DMS79 treated with DMSO at 0.1 percent for 48 hours (cell line): ENCODE data around the gene NBAS.

ENCODE experiments used
- DNase-seq: peaks from one replicate; lab custom pipeline; 2025; lab: John Stamatoyannopoulos, UW

Gene NBAS

DNA sequence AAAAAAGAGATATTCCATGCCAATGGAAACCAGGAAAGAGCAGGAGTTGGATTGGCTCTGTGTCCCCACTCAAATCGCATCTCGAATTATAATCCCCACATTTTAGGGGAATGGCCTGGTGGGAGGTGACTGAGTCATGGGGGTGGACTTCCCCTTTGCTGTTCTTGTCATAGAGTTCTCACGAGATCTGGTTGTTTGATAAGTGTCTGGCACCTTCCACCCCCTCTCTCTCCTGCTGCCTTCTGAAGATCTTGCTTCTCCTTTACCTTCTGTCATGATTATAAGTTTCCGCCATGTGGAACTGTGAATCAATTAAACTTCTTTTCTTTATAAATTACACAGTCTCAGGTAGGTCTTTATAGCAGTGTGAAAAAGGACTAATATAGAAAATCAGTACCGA lies 355.6 kb downstream of the NBAS start:
- no peak for DNase-seq

DNA sequence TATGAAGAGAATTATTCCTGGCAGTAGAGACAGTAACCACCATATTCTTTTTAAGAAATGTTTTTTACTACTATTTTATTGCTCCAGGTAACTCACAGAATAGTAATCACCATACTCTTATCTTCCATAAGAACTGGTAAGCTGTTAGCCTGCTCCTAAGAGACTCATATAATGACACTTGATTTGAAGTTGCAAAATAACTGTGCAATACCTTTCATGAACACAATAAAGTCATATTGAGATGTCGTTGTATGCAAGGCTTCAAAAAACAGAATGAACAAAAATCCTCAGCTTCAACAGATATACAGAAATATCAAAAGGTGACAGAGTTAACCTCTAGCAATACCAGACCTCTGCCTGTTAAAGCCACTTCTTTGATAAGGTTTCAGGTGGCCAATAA lies 360.1 kb downstream of the NBAS start:
- DNase-seq: no peak

DNA sequence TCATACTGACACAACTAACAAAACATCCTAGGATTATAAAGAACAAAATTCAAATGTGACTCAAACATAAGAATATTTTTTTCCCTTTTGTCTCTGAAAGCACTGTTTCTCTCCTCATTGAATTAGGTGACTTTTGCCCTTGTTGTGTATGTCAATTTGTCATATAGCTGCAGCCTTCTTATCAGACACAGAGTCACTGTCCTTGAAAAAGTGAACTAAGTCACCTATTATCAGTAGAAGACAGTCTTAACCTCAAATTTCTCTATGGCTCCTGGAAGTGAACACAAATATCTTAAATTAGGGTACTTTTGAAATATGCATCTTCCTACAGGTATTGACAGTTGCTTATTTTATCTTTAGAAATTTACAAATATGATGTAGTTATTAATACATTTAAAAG lies 360.6 kb downstream of the NBAS start:
- DNase-seq: no peak

DNA sequence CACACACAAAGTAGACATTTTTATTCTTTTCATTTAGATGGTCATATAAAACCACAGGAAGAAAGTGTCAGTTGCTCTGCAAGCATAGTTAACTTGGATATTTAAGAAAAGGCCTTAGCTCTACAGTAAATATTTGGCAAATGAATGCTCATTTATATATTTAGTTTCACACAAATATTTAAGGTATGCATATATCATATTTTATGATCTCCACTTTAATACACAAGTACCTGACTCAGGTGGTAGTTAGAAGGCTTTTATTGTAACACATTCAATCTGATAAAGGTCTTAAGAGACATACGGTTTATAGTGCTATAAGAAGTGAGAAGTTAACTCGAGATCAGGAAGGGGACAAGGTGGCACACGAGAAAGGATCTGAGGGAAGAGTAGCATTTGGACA lies 363.1 kb downstream of the NBAS start:
- DNase-seq: no peak

DNA sequence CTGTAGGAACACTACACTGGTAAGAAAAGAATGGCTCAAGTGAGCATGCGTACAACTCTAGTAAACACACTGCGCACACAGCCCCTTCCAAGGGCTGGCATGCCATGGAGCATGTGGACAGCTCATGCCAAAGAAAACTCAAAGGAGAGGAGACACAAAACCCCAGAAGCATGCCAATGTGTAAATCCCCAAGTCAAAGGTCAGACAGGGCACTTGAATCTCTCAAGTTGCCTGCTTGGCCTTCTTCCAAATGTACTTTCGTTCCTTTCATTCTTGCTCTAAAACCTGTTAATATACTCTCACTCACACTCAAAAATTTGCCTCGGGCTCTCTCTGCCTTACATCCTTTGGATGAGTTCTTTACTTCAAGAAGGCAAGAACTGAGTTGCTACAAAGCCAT lies 365.3 kb downstream of the NBAS start:
- DNase-seq: peak; percentile 38

DNA sequence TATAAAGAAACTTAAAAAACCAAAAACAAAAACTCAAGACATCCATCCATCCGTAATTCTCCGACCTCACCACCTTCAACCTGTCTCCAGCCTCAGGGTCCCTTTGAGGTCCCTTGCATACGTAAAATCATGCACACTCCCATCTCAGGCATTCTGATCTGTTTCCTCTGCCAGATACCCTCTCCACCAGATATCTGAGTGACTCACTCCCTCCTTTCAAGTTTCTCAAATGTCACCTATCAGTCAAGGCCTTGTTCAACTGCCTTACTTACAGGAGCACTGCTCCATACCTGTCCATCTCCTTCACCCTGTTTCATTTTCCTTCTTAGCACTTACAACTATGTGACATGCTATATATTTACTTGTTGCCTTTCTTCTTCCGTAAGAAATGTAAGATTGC lies 369.3 kb downstream of the NBAS start:
- no peak for DNase-seq

DNA sequence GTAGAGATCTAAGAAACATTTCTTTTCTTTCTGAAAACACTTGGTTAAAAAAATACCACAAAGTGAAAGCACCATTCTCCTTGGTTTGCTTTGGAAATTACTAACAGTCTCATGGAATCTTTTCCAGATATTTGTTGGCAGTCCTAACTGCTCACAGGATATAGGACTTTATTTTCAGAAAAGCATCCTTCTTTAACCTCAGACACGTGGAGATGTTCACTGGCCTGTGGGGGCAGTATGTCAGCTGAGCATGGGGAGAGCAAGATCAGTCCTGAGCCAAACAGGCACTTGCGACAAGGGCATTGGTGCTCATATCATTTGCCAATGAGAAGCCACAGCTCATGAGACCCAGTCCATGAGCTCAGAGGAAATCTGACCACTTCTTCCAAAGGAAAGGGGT lies 371.9 kb downstream of the NBAS start:
- DNase-seq: no peak

DNA sequence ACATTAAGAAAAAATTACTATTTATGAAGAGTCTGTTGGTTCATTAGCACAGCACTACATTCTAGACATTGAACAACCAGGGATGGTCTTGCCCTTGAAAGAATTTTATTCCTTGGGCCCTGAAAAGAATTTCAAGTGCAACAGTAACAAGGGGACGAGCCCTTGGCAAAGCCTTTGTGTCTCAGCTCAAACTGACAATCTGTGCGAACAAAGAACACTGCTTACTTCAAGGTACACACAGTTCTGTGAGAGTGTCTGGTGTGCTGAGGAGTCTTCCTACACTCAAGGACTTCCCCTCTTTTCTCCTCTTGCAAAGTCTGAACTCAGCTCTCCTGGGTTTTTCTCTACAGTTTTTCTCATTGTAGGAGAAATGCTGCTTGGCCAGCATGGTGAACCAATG lies 373.4 kb downstream of the NBAS start:
- DNase-seq: no peak

DNA sequence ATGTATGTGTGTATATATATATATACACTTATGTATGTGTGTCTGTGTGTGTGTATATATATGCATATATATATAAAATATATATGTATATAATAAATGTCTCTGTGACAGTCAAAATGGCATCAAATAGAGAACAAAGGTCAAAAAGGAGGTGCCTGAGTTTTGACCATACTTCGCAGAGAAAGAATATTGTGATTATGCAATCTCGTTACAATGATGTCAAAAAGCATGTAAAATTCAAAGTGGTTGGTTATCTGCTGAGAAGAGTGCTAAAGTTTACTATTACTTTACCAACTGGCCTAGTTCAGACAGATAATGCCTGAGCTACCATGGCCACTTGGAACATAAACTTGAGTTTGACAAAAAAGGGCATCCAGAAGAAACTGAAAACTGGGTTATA lies 375.0 kb downstream of the NBAS start:
- no peak for DNase-seq

DNA sequence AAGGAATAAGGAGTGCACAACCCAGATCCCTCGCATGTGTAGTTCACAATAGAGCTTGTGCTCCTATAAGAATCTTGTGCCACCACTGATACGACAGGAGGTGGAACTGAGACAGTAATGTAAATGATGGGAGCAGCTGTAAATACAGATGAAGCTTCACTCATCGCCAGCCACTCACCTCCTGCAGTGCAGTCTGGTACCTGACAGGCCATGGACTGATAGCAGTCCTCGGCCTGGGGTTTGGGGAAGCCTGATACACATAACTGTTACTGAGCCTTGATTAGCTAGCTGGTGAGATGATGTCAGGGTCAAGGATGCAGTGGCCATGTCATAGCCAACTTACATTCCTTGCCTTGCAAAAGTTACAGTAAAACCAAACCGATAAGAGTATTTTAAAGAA lies 376.6 kb downstream of the NBAS start:
- DNase-seq: no peak

DNA sequence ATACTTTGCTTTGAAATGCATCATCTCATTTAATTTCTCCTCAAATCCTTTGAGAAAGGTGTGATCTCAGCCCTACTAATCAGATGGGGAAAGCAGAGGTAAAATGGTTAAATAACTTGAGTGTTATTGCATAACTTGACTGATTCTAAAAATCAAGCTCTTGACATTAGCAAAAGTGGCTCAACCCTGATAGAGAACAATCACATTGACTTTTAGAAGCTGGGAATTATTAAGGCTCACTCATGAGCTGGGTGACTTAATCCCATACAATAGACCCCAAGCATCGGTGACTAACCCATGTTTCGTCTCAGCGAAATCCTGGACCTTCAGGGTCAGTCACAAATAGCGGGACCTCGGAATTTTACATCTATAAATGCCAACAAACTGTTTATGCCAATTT lies 378.9 kb downstream of the NBAS start:
- no peak for DNase-seq

DNA sequence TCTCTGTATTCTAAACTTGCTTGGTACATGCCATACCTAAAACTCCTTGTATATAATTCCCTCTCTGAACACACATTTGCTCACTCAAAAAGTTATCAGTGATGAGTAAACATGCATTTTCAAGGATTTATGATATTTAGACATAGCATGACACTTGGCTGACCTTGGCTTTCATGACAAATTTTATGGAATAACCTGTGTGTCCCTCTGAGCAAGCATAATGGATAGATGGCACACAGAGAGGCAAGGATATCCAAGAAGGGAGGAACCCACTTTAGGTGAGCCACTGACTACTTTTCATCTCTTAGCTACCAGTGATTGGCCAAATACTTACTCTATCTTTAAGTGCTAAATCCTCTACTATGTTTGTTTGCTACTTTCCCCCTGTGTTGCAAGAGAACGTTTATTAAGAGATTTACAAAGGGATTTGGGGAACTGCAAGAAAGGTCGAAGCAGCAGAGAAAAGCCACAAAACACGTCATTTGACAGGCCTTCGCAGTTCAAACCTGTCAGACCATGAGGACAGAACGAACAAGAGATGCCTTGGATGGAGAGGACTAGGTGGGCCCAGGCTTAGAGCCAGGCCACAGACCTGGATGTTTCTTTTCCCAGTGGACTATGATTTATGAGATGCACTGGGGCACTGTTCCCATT lies 379.9 kb downstream of the NBAS start:
- no peak for DNase-seq

DNA sequence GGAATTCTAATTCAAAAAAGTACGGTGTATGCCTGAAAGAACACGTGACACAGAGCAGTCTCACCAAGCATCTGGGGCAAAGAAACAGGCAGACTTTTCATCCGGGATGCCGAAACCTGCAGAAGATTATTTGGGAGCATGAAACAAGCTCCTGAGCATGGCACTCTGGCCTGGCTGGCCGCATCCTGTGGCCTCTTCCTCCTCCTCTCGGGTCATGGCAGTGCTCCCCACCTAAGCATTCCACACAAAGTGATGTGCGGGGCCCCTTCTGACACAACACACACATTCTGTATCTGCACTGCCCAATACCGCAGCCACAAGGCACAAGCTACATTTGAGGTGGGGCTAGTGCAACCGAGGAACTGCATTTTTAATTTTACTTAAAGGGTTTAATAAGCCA lies 380.8 kb downstream of the NBAS start:
- DNase-seq: no peak

DNA sequence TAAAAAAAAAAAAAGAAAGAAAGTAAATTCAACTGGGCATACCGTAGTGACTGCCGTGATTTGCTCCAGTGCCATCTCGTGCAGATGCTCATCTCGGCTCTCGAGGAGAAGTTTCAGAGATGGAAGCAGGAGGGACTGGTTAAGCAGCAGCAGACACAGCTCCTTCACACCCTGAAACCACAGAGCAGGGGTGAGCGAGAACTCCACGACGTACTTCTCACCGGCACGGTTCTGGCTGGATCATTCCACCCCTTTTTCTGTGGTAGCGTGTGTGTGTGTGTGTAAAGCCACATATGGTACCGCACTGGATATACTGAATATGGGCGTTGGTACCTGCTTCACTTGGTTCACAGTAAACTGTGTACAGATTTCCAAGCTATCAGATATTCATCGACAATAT lies 382.2 kb downstream of the NBAS start:
- no peak for DNase-seq

DNA sequence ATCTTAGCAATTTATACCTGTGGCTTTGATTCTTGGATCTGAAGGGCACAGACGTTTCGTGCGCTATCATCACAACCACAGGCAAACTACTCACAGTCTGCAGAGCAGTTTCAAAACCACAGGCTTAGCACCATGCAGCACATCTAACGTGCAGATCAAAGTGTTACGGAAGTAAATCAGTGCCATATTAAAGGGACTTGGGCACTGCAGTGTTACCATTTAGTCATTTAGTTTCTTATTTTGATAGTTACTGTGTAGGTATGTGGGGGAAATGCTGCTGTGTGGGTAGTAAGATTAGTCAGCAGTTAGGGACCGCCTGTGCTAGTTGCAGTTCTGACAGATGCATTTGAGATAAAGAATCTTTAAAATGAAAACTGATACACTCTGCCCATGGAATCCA lies 384.0 kb downstream of the NBAS start:
- no peak for DNase-seq

DNA sequence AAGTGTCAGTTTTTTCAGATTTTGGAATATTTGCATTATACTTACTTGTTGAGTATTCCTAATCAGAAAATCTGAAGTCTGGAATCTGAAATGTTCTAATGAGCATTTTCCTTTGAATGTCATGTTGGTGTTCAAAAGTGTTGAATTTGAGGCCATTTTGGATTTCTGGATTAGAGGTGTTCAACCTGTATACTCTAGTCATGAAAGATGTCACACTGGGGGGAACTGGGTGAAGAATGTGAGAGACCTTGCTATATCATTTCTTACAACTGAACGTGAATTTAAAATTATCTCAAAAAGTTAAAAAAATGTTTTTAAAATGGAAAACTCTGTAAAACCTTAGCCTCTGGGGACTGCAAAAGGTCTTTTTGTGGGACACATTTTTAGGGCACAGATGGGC lies 384.5 kb downstream of the NBAS start:
- DNase-seq: no peak

DNA sequence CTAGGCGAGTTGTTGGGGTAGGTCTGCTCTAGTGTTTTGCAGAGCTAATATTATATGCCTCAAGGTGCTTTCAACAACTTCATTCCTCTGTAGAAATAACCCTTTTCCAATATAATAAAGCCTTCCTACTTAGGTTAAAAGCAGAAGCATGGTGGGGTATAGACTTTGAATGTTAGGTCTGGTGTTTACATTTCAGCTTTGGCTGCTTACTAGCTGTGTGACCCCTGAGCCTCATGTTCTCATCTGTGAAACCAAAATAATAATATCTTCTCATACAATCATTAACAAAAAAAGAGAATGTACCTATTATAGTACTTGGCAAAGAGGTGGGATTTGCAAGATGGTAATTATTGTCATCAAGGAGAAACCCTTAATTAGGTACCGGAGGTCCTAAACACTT lies 386.6 kb downstream of the NBAS start:
- no peak for DNase-seq

DNA sequence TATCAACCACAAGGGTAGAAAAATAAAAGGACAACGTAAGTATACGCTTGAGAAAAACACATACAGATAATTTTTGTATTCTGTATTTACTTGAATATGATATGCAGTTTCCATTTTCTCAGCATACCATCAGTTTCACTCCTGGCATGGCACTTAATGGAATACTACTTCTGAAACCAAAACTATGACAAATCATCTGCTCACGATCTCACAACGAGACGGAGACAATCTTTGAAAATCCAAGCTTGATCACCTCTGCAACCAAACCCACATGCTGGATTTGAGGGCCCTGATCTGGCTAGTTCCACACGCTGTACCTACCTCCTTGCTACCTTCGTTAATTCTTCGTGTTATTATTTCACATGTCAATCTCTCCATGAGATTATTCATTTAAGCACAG lies 387.6 kb downstream of the NBAS start:
- DNase-seq: no peak

DNA sequence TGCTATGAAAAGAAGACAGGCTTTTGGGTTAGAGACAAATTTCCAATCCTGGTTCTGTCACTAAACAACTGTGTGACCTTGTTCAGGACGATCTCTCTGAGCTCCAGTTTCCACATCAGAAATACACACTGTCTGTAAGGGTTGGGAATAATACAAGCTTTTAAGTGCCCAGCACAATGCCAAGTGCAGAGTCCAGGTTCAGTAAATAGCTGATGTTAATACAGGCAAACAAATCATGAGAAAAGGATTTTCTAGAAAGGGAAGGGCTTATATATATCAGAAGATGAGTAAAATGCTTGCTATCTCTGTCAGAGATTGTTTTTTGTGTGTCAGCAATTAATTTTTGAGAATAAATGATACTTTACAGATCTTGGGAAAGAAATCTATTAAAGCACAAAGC lies 388.3 kb downstream of the NBAS start:
- no peak for DNase-seq

DNA sequence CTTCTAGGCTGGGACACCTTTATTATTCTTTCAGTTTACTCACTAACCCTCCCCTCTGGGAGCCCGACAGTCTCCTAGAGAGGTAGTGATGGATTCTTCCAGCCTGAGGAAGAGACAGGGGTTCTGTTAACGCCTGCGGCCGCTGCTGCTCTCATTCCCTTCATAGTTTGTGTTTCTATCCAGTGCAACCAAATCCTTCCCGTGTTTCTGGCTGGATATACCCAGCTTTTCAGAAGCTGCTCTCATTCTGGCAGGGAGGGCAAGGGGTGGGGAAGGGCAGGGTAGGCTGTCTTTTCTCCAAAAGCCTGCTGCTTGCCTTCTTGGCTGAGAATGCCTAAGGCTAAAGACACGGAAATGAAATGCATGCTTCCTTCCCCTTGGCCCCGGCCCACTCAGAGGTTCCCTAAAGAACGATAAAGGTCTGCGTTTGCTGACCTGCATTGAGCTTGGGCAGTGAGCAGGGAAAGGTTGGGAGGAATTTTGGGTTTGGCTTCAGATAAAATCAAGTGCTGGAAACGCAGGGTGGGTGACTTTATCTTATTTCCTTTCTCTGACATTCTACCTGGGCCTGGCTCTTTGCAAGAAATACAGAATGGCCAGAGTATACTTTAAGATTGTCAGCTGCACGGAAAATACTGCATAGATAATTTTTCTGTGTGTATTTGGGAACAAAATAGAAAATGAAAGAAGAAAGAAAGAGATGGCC lies 390.9 kb downstream of the NBAS start:
- DNase-seq: no peak

DNA sequence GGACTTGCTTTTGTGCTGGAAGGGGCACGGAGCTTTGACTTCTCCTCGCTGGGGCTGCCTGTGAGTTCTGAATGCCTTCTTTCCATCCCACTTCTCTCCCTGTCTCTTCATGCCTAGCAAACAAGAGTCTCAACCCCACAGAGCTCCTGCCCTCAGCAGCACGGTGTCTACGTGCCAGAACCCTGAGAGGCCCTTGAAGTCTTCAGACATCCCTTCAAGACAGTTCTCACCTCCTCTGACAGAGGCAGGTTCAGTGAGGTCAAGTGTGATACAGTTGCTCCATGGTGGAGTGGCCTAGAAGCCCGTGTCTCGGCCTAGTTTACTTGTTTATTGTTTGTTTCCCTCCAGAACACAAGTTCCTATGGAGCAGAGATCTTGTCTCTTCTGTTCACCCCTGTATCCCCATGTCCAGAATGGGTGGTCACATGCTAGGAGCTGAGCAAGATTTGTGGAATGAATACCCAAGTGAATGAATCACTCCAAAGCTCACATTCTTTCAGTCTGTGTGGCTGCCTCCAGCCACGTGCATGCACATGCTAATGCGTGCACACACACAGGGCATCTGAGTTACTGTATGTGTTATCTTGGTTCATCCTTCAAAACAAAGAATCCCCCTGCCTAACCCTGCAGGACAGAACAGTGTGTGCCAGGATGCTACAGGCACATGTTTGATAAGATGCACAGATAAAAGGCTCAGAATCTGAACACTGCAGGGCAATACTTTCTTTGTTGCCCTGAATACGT lies 391.6 kb downstream of the NBAS start:
- DNase-seq: no peak

DNA sequence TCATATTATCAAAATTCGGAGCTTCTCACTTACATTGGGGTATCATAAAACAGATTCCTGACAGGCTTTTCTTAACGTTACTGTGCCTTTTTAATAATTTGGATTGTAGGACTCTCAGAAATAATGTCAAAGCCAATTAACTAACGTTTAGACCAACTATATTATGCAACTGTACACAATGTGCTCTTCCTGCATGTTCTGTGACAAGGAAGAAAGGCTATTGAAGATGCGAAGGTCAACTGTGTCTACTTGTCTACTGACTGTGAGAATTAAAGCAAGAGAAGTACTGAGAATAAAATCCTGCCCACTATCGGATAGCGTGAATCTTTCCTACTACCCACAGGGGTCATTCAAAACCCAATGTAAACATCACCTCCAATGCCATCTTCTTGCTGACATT lies 393.0 kb downstream of the NBAS start:
- DNase-seq: no peak

DNA sequence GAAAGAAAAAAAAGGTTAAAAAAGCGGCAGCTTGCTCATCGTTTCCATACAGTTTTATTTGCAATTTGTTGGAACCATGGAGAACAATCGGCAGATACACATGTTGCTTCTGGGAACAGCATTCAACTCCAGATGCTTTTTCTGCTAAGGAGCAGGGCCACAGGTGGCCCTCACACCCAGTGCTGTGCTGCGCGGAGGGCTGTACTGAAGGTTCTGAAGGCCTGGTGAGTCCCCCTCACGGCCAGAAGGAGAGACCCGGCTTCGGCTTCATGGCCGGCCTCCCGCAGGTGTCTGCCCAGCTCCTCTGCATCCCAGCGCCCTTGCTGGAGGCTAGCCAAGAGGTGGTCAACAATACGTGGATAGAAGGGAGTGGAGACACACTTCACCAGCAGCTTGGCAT lies 394.3 kb downstream of the NBAS start:
- no peak for DNase-seq

DNA sequence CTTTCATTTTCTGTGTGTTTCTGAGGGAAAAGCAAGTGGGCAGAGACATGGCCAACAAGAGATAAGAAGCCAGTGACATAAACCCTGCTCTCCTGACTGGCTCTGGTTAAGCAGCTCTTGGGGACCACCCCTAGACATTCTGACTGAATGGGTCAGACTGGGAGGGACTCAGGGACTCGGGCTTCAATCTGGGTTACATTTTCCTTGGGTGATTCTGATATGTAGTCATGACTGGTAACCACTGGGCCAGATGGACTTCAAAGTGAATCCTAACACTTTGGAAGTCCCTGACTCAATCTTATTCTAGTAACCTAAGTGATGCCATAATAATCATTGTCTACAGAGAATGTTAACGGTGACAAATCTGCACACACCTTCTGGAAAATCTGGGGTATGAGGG lies 397.8 kb downstream of the NBAS start:
- no peak for DNase-seq
